IMR-90 (cell line): ENCODE results near the gene SIK2. TPM values are rescaled to one million over a fixed set of nuclear protein-coding genes. Genes with fewer than 3 reads are reported as not detected.

Source experiments
- ATAC-seq: fragments of 200-7000 bp; cut with Tn5 transposase; 2 replicates; pipeline ENCODE4 v1.9.1; 2020; ENCODE audit warnings: low read depth, mild to moderate bottlenecking, moderate library complexity
- BruUV-seq: library from RNA; stranded (reverse); fragments of 400-500 nt; replicated peaks from 2 replicates; lab custom pipeline; 2021; lab: Mats Ljungman, UMichigan
- CTCF ChIA-PET: fragments of 300-600 bp; formaldehyde crosslinking; extraction: SDS; loops from one replicate; lab custom pipeline; 2021; ENCODE audit warnings: antibody characterized with exemption; lab: Yijun Ruan, JAX
- POLR2A ChIA-PET: fragments of 300-600 bp; sonication (Branson Sonifier 250); formaldehyde crosslinking; loops from one replicate; lab custom pipeline; 2022; ENCODE audit warnings: antibody characterized with exemption; ENCODE audit not compliant: unreplicated experiment; lab: Charles Lee
- DNase-seq: peaks from one replicate; pipeline ENCODE4 v3.0.0; 2013
- H2AFZ ChIP-seq: replicated peaks from 2 replicates; pipeline ENCODE3; 2013; ENCODE audit warnings: low read length, mild to moderate bottlenecking; ENCODE audit not compliant: poor library complexity
- H2AK5ac ChIP-seq: 2 replicates; pipeline ENCODE4 v1.6.1; 2013; ENCODE audit warnings: low read depth, low read length, inconsistent platforms
- H2AK9ac ChIP-seq: replicated peaks from 2 replicates; pipeline ENCODE3; 2013; ENCODE audit warnings: mild to moderate bottlenecking, low read depth, low read length, moderate library complexity; ENCODE audit not compliant: poor library complexity
- H2BK120ac ChIP-seq: 2 replicates; pipeline ENCODE4 v1.6.1; 2013; ENCODE audit warnings: low read depth, low read length, inconsistent platforms
- H2BK15ac ChIP-seq: 3 replicates; pipeline ENCODE4 v1.6.1; 2013; ENCODE audit warnings: low read depth, low read length, inconsistent platforms
- H2BK20ac ChIP-seq: 2 replicates; pipeline ENCODE4 v1.6.1; 2013; ENCODE audit warnings: low read depth, mild to moderate bottlenecking, inconsistent platforms, low read length, moderate library complexity
- H2BK5ac ChIP-seq: 2 replicates; pipeline ENCODE4 v1.6.1; 2013; ENCODE audit warnings: mild to moderate bottlenecking, low read depth, low read length, inconsistent platforms; ENCODE audit not compliant: poor library complexity, severe bottlenecking
- H3K14ac ChIP-seq: replicated peaks from 2 replicates; pipeline ENCODE4 v1.6.1; 2013; ENCODE audit warnings: low read depth, low read length, inconsistent platforms
- H3K18ac ChIP-seq: 2 replicates; pipeline ENCODE4 v1.6.1; 2013; ENCODE audit warnings: low read depth, low read length, control low read depth
- H3K23ac ChIP-seq: 2 replicates; pipeline ENCODE4 v1.6.1; 2013; ENCODE audit warnings: low read depth, low read length, inconsistent platforms
- H3K27ac ChIP-seq: 2 replicates; pipeline ENCODE4 v1.5.1; 2013; ENCODE audit warnings: mild to moderate bottlenecking, control low read depth, low read length; ENCODE audit not compliant: insufficient read depth
- H3K27me3 ChIP-seq: 2 replicates; pipeline ENCODE4 v1.6.1; 2013; ENCODE audit warnings: low read length; ENCODE audit not compliant: control insufficient read depth, insufficient read depth
- H3K36me3 ChIP-seq: 2 replicates; pipeline ENCODE4 v1.6.1; 2013; ENCODE audit warnings: low read length, mixed read lengths; ENCODE audit not compliant: control insufficient read depth, insufficient read depth
- H3K4ac ChIP-seq: 2 replicates; pipeline ENCODE4 v1.6.1; 2013; ENCODE audit warnings: low read depth, low read length, inconsistent platforms
- H3K4me1 ChIP-seq: 2 replicates; pipeline ENCODE4 v1.6.1; 2013; ENCODE audit warnings: low read length, mixed read lengths; ENCODE audit not compliant: control insufficient read depth, insufficient read depth
- H3K4me2 ChIP-seq: 2 replicates; pipeline ENCODE4 v1.6.1; 2013; ENCODE audit warnings: low read depth, mild to moderate bottlenecking, control low read depth, low read length, moderate library complexity
- H3K4me3 ChIP-seq: 2 replicates; pipeline ENCODE4 v1.5.1; 2013; ENCODE audit warnings: low read depth, mild to moderate bottlenecking, control low read depth, low read length, moderate library complexity; ENCODE audit not compliant: insufficient read depth
- H3K56ac ChIP-seq: 2 replicates; pipeline ENCODE4 v1.6.1; 2013; ENCODE audit warnings: low read length, inconsistent platforms; ENCODE audit not compliant: insufficient read depth; ENCODE audit errors: extremely low read depth
- H3K79me1 ChIP-seq, 2 experiments: 2 replicates each; pipeline ENCODE4 v1.6.1; 2013; ENCODE audit warnings: low read length in 2 of 2, inconsistent platforms in 1 of 2, low read depth in 1 of 2
- H3K9ac ChIP-seq: 2 replicates; pipeline ENCODE4 v1.6.1; 2013; ENCODE audit warnings: low read depth, low read length, control low read depth
- H3K9me1 ChIP-seq: 2 replicates; pipeline ENCODE4 v1.6.1; 2013; ENCODE audit warnings: low read length, inconsistent platforms; ENCODE audit not compliant: insufficient read depth
- H3K9me3 ChIP-seq: 2 replicates; pipeline ENCODE4 v1.6.1; 2013; ENCODE audit warnings: low read length; ENCODE audit not compliant: control insufficient read depth, insufficient read depth
- H4K20me1 ChIP-seq: 2 replicates; pipeline ENCODE4 v1.6.1; 2013; ENCODE audit warnings: low read length, inconsistent platforms; ENCODE audit not compliant: insufficient read depth
- H4K5ac ChIP-seq: 2 replicates; pipeline ENCODE4 v1.6.1; 2013; ENCODE audit warnings: mild to moderate bottlenecking, low read depth, low read length, control low read depth
- H4K8ac ChIP-seq, 2 experiments: 2 replicates each; pipeline ENCODE4 v1.6.1; 2013; ENCODE audit warnings: low read depth in 2 of 2, low read length in 2 of 2, control low read depth in 1 of 2, inconsistent platforms in 1 of 2
- H4K91ac ChIP-seq: 2 replicates; pipeline ENCODE4 v1.6.1; 2013; ENCODE audit warnings: low read depth, low read length, inconsistent platforms; ENCODE audit not compliant: insufficient read depth
- BHLHE40 ChIP-seq: fragments of 150-350 bp; IDR thresholded peaks from 2 replicates; pipeline ENCODE4 v1.6.1; 2016; ENCODE audit warnings: mild to moderate bottlenecking, low read depth, low read length
- CEBPB ChIP-seq: IDR thresholded peaks from 2 replicates; pipeline ENCODE4 v1.6.1; 2012; ENCODE audit warnings: low read depth, low read length, improper control_type of control experiment
- CHD1 ChIP-seq: IDR thresholded peaks from 2 replicates; pipeline ENCODE4 v1.6.1; 2012; ENCODE audit warnings: low read depth, low read length, improper control_type of control experiment
- CTCF ChIP-seq: conservative IDR thresholded peaks from 2 replicates; pipeline ENCODE4 v1.5.1; 2012; ENCODE audit warnings: mild to moderate bottlenecking, low read depth, low read length, improper control_type of control experiment
- ELK1 ChIP-seq: fragments of 150-350 bp; IDR thresholded peaks from 2 replicates; pipeline ENCODE4 v1.6.1; 2016; ENCODE audit warnings: low read depth, mild to moderate bottlenecking, low read length, moderate library complexity, borderline replicate concordance
- FOS ChIP-seq: fragments of 150-350 bp; IDR thresholded peaks from 2 replicates; pipeline ENCODE4 v1.6.1; 2016; ENCODE audit warnings: low read depth, low read length
- MAFK ChIP-seq: IDR thresholded peaks from 2 replicates; pipeline ENCODE4 v1.6.1; 2012; ENCODE audit warnings: low read depth, low read length, improper control_type of control experiment
- MAZ ChIP-seq: IDR thresholded peaks from 2 replicates; pipeline ENCODE4 v1.6.1; 2012; ENCODE audit warnings: low read depth, mild to moderate bottlenecking, low read length, improper control_type of control experiment, moderate library complexity, borderline replicate concordance
- MXI1 ChIP-seq: IDR thresholded peaks from 2 replicates; pipeline ENCODE4 v1.6.1; 2012; ENCODE audit warnings: low read depth, mild to moderate bottlenecking, low read length, moderate library complexity, borderline replicate concordance
- NFE2L2 ChIP-seq: fragments of 150-350 bp; IDR thresholded peaks from 2 replicates; pipeline ENCODE4 v1.6.1; 2016; ENCODE audit warnings: low read depth, mild to moderate bottlenecking, low read length
- POLR2A ChIP-seq: IDR thresholded peaks from 2 replicates; pipeline ENCODE4 v1.6.1; 2012; ENCODE audit warnings: mild to moderate bottlenecking, low read depth, low read length
- RAD21 ChIP-seq: IDR thresholded peaks from 2 replicates; pipeline ENCODE4 v1.6.1; 2012; ENCODE audit warnings: low read length, improper control_type of control experiment
- RCOR1 ChIP-seq: IDR thresholded peaks from 2 replicates; pipeline ENCODE4 v1.6.1; 2012; ENCODE audit warnings: mild to moderate bottlenecking, low read length, improper control_type of control experiment; ENCODE audit not compliant: insufficient replicate concordance
- RFX5 ChIP-seq: IDR thresholded peaks from 2 replicates; pipeline ENCODE4 v1.8.0; 2012; ENCODE audit warnings: low read depth, mild to moderate bottlenecking, low read length, moderate library complexity
- SMC3 ChIP-seq: fragments of 150-350 bp; IDR thresholded peaks from 2 replicates; pipeline ENCODE4 v1.6.1; 2016; ENCODE audit warnings: low read depth, mild to moderate bottlenecking, antibody characterized with exemption, low read length, moderate library complexity
- USF2 ChIP-seq: fragments of 150-350 bp; IDR thresholded peaks from 2 replicates; pipeline ENCODE4 v1.6.1; 2017; ENCODE audit warnings: mild to moderate bottlenecking, antibody characterized with exemption, low read length, low read depth
- WGBS, 2 experiments: methylation state at CpG; one replicate each; pipeline versions ENCODE4 v1.1.5 to v1.1.7; 2013; ENCODE audit warnings: missing lambda C conversion rate in 2 of 2; ENCODE audit not compliant: insufficient read length in 1 of 2; ENCODE audit errors: extremely low coverage in 2 of 2; 5-methylcytosine and 5-hydroxymethylcytosine counted together
- dilution Hi-C: fragments of 300-500 bp; cut with HindIII; formaldehyde crosslinking; loops from one replicate; pipeline ENCODE4 v1.14.3; 2018; ENCODE audit warnings: low sequenced_read_pairs; ENCODE audit not compliant: unreplicated experiment
- in situ Hi-C: fragments of 300-500 bp; cut with MboI; formaldehyde crosslinking; loops from 3 replicates; pipeline ENCODE4 v1.14.3; 2019; ENCODE audit warnings: low sequenced_read_pairs, inconsistent platforms, mixed read lengths
- intact Hi-C: fragments of 100-400 bp; cut with micrococcal nuclease; formaldehyde crosslinking; loops from 2 replicates; pipeline ENCODE4 v1.10.0; 2022
- polyA plus RNA-seq, 3 experiments: library from polyadenylated mRNA; depleted of rRNA; stranded (reverse); fragments of >200 nt; gene quantifications; 2 replicates each; pipeline ENCODE4 v1.2.3, GENCODE V29; 2012; ENCODE audit warnings: low replicate concordance in 1 of 3
- total RNA-seq: library from RNA; depleted of rRNA; stranded (reverse); fragments of >200 nt; gene quantifications from 2 replicates; pipeline ENCODE4 v1.2.3, GENCODE V29; 2012

Gene SIK2
- total and polyA plus RNA-seq, 2 of the 4 experiments (the other 2 are of a cell fraction): 7.9 to 10.4 TPM

GRCh38 chr11:111724615-111725129 lies 122.4 kb downstream of the SIK2 start:
- no peak overlapping the region; the same call in 1 of the 2 replicates for H4K91ac ChIP-seq
- H3K9ac ChIP-seq: no peak overlapping the region
- no peak overlapping the region for H2BK5ac ChIP-seq
- H3K4ac ChIP-seq: no peak overlapping the region
- no peak overlapping the region for H2AFZ ChIP-seq
- ChIA-PET CTCF (no interaction called here), POLR2A (no interaction called here)
- H2BK20ac ChIP-seq: no peak overlapping the region
- H3K4me1 ChIP-seq: peaks cover 9% of the 10 kb centered on the region
- no peak overlapping the region for H2AK9ac ChIP-seq
- H3K27ac ChIP-seq: no peak overlapping the region
- no peak overlapping the region for H2BK15ac ChIP-seq
- peaks cover 69% of the 10 kb centered on the region for H3K36me3 ChIP-seq
- no peak overlapping the region for H3K14ac ChIP-seq
- no peak overlapping the region for H4K5ac ChIP-seq
- H3K18ac ChIP-seq: no peak overlapping the region
- in situ Hi-C loops: no loop called here
- TF ChIP-seq USF2: no peak
- TF ChIP-seq CTCF: no peak
- TF ChIP-seq SMC3: no peak
- TF ChIP-seq RFX5: no peak
- TF ChIP-seq FOS: no peak
- TF ChIP-seq POLR2A: no peak
- no peak for TF ChIP-seq MXI1
- TF ChIP-seq CEBPB: no peak
- no peak for TF ChIP-seq NFE2L2
- TF ChIP-seq MAFK: no peak
- TF ChIP-seq RCOR1: no peak
- TF ChIP-seq MAZ: no peak
- no peak for TF ChIP-seq RAD21
- no peak for TF ChIP-seq BHLHE40
- TF ChIP-seq CHD1: no peak
- no peak for TF ChIP-seq ELK1
- H3K79me1 ChIP-seq: peaks cover 8 to 36% of the 10 kb centered on the region in 2 experiments; a peak in 3 of 4 replicates
- H4K20me1 ChIP-seq: no peaks in the 10 kb centered on the region
- no peak overlapping the region for H3K4me3 ChIP-seq
- intact Hi-C loops: no loop called here
- no peaks in the 10 kb centered on the region for H3K27me3 ChIP-seq
- WGBS, 2 experiments: 85% methylated on average over 6 of the region's 11 CpGs; no CpG with 5 or more reads in 1 of the 2 experiments
- DNase-seq: no peak
- H4K8ac ChIP-seq: no peak overlapping the region
- H2BK120ac ChIP-seq: no peak overlapping the region
- H3K9me1 ChIP-seq: peaks cover 5% of the 10 kb centered on the region
- no peak for ATAC-seq
- no peak overlapping the region for H2AK5ac ChIP-seq
- no peak overlapping the region for H3K56ac ChIP-seq
- no peak overlapping the region for H3K4me2 ChIP-seq
- no peaks in the 10 kb centered on the region for H3K9me3 ChIP-seq
- no peak overlapping the region for H3K23ac ChIP-seq
- dilution Hi-C loops: no loop called here
- BruUV-seq: no TSS peak
